ENCODE measurements around the gene UBE2G2. TPM values are rescaled to one million over a fixed set of nuclear protein-coding genes. Genes with fewer than 3 reads are reported as not detected.

Gene UBE2G2
- total and polyA plus RNA-seq, 2 donors (not counting 1 experiment from before 2014, with no cell fraction given): 49.7 to 61.9 TPM

- peaks cover 35% of the 10 kb centered on the region for H3K36me3 ChIP-seq (ENCODE audit: control insufficient read depth, insufficient read depth, low read length)
- no peaks in the 10 kb centered on the region for H4K20me1 ChIP-seq (ENCODE audit: control insufficient read depth, extremely low read depth, insufficient read depth, low read length)
Measured at GRCh38 chr21:44850208-44850800, 48.7 kb upstream of the UBE2G2 start.

GRCh38 chr21:44849616-44850130 lies 48.1 kb upstream of the UBE2G2 start:
- no peaks in the 10 kb centered on the region for H4K20me1 ChIP-seq (ENCODE audit: control insufficient read depth, extremely low read depth, insufficient read depth, low read length)
- no peak for DNase-seq (ENCODE audit: low read depth in 2 of 2)
- no peak overlapping the region for H3K4me2 ChIP-seq (ENCODE audit: extremely low read depth, insufficient read depth, low read length)
- H3K9ac ChIP-seq (ENCODE audit: insufficient read depth, low read length): no peak overlapping the region
- no peak overlapping the region for H3K4me3 ChIP-seq (replicated peaks in 1 of 4; ENCODE audit: control extremely low read depth in 1 of 4, insufficient read depth in 1 of 4, low read depth in 3 of 4, low read length in 4 of 4)
- peaks cover 7% of the 10 kb centered on the region for H3K79me2 ChIP-seq (ENCODE audit: control insufficient read depth, insufficient read depth, low read length)
- peaks cover 32% of the 10 kb centered on the region for H3K36me3 ChIP-seq (ENCODE audit: control insufficient read depth, insufficient read depth, low read length)
- TF ChIP-seq EZH2 (IDR thresholded peaks at IDR 0.05; ENCODE audit: low read length, missing control alignments): no peak
- TF ChIP-seq CTCF (conservative IDR thresholded peaks at IDR 0.05 in 1 of 2, IDR thresholded peaks at IDR 0.05 in 1 of 2; ENCODE audit: low read depth in 1 of 2, low read length in 2 of 2): no peak
- no peaks in the 10 kb centered on the region for H3K27me3 ChIP-seq (ENCODE audit: control insufficient read depth, insufficient read depth, low read length)
- H3K4me1 ChIP-seq (ENCODE audit: control insufficient read depth, extremely low read depth, insufficient read depth, low read length): peaks cover 13% of the 10 kb centered on the region
- no peak overlapping the region for H2AFZ ChIP-seq (ENCODE audit: low read length)
- no peak overlapping the region for H3K27ac ChIP-seq (ENCODE audit: insufficient read depth, low read length)
- no peaks in the 10 kb centered on the region for H3K9me3 ChIP-seq (ENCODE audit: control insufficient read depth, insufficient read depth, low read depth, low read length)

More at GRCh38 chr21:44850208-44850800, 48.7 kb upstream of the UBE2G2 start:
- Histone ChIP-seq H3K9me3 (ENCODE audit: control insufficient read depth, insufficient read depth, low read depth, low read length) (no peaks in the 10 kb centered on the region), H3K4me2 (ENCODE audit: extremely low read depth, insufficient read depth, low read length) (no peak overlapping the region), H3K79me2 (ENCODE audit: control insufficient read depth, insufficient read depth, low read length) (peaks cover 10% of the 10 kb centered on the region), H3K27me3 (ENCODE audit: control insufficient read depth, insufficient read depth, low read length) (no peaks in the 10 kb centered on the region), H3K27ac (ENCODE audit: insufficient read depth, low read length) (no peak overlapping the region), H3K9ac (ENCODE audit: insufficient read depth, low read length) (no peak overlapping the region), H2AFZ (ENCODE audit: low read length) (no peak overlapping the region), H3K4me3 (replicated peaks in 1 of 4; ENCODE audit: control extremely low read depth in 1 of 4, insufficient read depth in 1 of 4, low read depth in 3 of 4, low read length in 4 of 4) (no peak overlapping the region), H3K4me1 (ENCODE audit: control insufficient read depth, extremely low read depth, insufficient read depth, low read length) (peaks cover 13% of the 10 kb centered on the region)
- DNase-seq (ENCODE audit: low read depth in 2 of 2): no peak
- TF ChIP-seq CTCF (conservative IDR thresholded peaks at IDR 0.05 in 1 of 2, IDR thresholded peaks at IDR 0.05 in 1 of 2; ENCODE audit: low read depth in 1 of 2, low read length in 2 of 2): no peak
- no peak for TF ChIP-seq EZH2 (IDR thresholded peaks at IDR 0.05; ENCODE audit: low read length, missing control alignments)

- Histone ChIP-seq H3K79me2 (ENCODE audit: control insufficient read depth, insufficient read depth, low read length) (peaks cover 5% of the 10 kb centered on the region), H3K4me3 (replicated peaks in 1 of 4; ENCODE audit: control extremely low read depth in 1 of 4, insufficient read depth in 1 of 4, low read depth in 3 of 4, low read length in 4 of 4) (no peak overlapping the region), H3K4me1 (ENCODE audit: control insufficient read depth, extremely low read depth, insufficient read depth, low read length) (peaks cover 13% of the 10 kb centered on the region), H3K9me3 (ENCODE audit: control insufficient read depth, insufficient read depth, low read depth, low read length) (no peaks in the 10 kb centered on the region), H3K36me3 (ENCODE audit: control insufficient read depth, insufficient read depth, low read length) (peaks cover 25% of the 10 kb centered on the region), H3K9ac (ENCODE audit: insufficient read depth, low read length) (no peak overlapping the region), H3K4me2 (ENCODE audit: extremely low read depth, insufficient read depth, low read length) (no peak overlapping the region), H3K27ac (ENCODE audit: insufficient read depth, low read length) (no peak overlapping the region), H3K27me3 (ENCODE audit: control insufficient read depth, insufficient read depth, low read length) (no peaks in the 10 kb centered on the region), H2AFZ (ENCODE audit: low read length) (no peak overlapping the region), H4K20me1 (ENCODE audit: control insufficient read depth, extremely low read depth, insufficient read depth, low read length) (no peaks in the 10 kb centered on the region)
- no peak for TF ChIP-seq EZH2 (IDR thresholded peaks at IDR 0.05; ENCODE audit: low read length, missing control alignments)
- no peak for DNase-seq (ENCODE audit: low read depth in 2 of 2)
Measured at GRCh38 chr21:44848821-44849521, 47.4 kb upstream of the UBE2G2 start.

Data from fibroblast of lung (primary cell).